ENCODE data around the gene S100A7A. TPM values are rescaled to one million over a fixed set of nuclear protein-coding genes. Genes with fewer than 3 reads are reported as not detected.

S100A7A gene
- total and polyA plus RNA-seq, 2 of the 13 experiments (the other 11 are each of a cell fraction or from before 2014, with no cell fraction given), result not detected

GRCh38 chr1:153370146-153370545, 46.2 kb upstream of the S100A7A start:
- DNase-seq (ENCODE audit: low spot score), result no peak
- Histone ChIP-seq H3K9me3 (ENCODE audit: low read length) (no peaks in the 10 kb centered on the region), H3K79me2 (ENCODE audit: insufficient read depth, low read length) (no peaks in the 10 kb centered on the region), H4K20me1 (ENCODE audit: insufficient read depth, low read length) (no peaks in the 10 kb centered on the region), H3K4me2 (ENCODE audit: low read depth, low read length) (no peak overlapping the region), H3K4me1 (ENCODE audit: insufficient read depth, low read length) (no peaks in the 10 kb centered on the region), H3K9ac (ENCODE audit: insufficient read depth, low read depth, low read length) (no peak overlapping the region), H3K4me3 (replicated peaks in 1 of 3; ENCODE audit: insufficient read depth in 1 of 3, low read depth in 2 of 3, low read length in 3 of 3) (no peak overlapping the region), H3K27ac (ENCODE audit: extremely low read length, insufficient read depth, low read length) (no peak overlapping the region), H2AFZ (ENCODE audit: low read length) (no peak overlapping the region), H3K36me3 (replicated peaks in 1 of 2; ENCODE audit: control insufficient read depth in 1 of 2, insufficient read depth in 2 of 2, low read length in 2 of 2) (no peaks in the 10 kb centered on the region), H3K27me3 (ENCODE audit: control insufficient read depth in 1 of 2, insufficient read depth in 2 of 2, low read length in 2 of 2) (peaks cover 0 to 5% of the 10 kb centered on the region in 2 experiments; a peak in 1 of 5 replicates)
- WGBS (ENCODE audit: low lambda C conversion rate), result 12% methylated on average over 3 of the region's 3 CpGs
- no peak for TF ChIP-seq DR1 (CRISPR knock-in tag; IDR thresholded peaks at IDR 0.05)
- TF ChIP-seq SNRNP70 (IDR thresholded peaks at IDR 0.05; ENCODE audit: low read depth, low read length), result no peak
- TF ChIP-seq, protein P1, sequence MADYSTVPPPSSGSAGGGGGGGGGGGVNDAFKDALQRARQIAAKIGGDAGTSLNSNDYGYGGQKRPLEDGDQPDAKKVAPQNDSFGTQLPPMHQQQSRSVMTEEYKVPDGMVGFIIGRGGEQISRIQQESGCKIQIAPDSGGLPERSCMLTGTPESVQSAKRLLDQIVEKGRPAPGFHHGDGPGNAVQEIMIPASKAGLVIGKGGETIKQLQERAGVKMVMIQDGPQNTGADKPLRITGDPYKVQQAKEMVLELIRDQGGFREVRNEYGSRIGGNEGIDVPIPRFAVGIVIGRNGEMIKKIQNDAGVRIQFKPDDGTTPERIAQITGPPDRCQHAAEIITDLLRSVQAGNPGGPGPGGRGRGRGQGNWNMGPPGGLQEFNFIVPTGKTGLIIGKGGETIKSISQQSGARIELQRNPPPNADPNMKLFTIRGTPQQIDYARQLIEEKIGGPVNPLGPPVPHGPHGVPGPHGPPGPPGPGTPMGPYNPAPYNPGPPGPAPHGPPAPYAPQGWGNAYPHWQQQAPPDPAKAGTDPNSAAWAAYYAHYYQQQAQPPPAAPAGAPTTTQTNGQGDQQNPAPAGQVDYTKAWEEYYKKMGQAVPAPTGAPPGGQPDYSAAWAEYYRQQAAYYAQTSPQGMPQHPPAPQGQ (CRISPR knock-in tag; IDR thresholded peaks at IDR 0.05; ENCODE audit: borderline replicate concordance), result no peak
- TF ChIP-seq ZBTB26 (CRISPR knock-in tag; IDR thresholded peaks at IDR 0.05; ENCODE audit: borderline replicate concordance), result no peak
- TF ChIP-seq PAX8 (CRISPR knock-in tag; IDR thresholded peaks at IDR 0.05; ENCODE audit: borderline replicate concordance), result no peak
- no peak for TF ChIP-seq FOXA1 (IDR thresholded peaks at IDR 0.05)
- no peak for TF ChIP-seq FOXA1 (CRISPR knock-in tag; IDR thresholded peaks at IDR 0.05)
- no peak for TF ChIP-seq ZNF430 (CRISPR knock-in tag; IDR thresholded peaks at IDR 0.05)
- TF ChIP-seq, protein P2, sequence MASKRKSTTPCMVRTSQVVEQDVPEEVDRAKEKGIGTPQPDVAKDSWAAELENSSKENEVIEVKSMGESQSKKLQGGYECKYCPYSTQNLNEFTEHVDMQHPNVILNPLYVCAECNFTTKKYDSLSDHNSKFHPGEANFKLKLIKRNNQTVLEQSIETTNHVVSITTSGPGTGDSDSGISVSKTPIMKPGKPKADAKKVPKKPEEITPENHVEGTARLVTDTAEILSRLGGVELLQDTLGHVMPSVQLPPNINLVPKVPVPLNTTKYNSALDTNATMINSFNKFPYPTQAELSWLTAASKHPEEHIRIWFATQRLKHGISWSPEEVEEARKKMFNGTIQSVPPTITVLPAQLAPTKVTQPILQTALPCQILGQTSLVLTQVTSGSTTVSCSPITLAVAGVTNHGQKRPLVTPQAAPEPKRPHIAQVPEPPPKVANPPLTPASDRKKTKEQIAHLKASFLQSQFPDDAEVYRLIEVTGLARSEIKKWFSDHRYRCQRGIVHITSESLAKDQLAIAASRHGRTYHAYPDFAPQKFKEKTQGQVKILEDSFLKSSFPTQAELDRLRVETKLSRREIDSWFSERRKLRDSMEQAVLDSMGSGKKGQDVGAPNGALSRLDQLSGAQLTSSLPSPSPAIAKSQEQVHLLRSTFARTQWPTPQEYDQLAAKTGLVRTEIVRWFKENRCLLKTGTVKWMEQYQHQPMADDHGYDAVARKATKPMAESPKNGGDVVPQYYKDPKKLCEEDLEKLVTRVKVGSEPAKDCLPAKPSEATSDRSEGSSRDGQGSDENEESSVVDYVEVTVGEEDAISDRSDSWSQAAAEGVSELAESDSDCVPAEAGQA (IDR thresholded peaks at IDR 0.05; ENCODE audit: low read depth), result no peak
- TF ChIP-seq, protein P2 (CRISPR knock-in tag; IDR thresholded peaks at IDR 0.05; ENCODE audit: borderline replicate concordance), result no peak
- no peak for ATAC-seq
- in situ Hi-C loops (cut with HindIII; ENCODE audit: extremely low pct_ligation_motif_present, low pct_unique_long_range_greater_than_20kb), result no loop called here
- POLR2A ChIA-PET, result no interaction called here
- no TSS peak for BruUV-seq (replicated peaks)
- no peak for FAIRE-seq
- CTCF ChIA-PET (ENCODE audit: low intra/inter-chr PET ratio, low total read pairs), result no interaction called here
- intact Hi-C loops (cut with micrococcal nuclease; ENCODE audit: unreplicated experiment), result no loop called here
